GM12892 (cell line): ENCODE data around the gene TTLL11.

Source experiments
- POLR2A ChIP-seq: IDR thresholded peaks from 2 replicates; pipeline ENCODE4 v1.6.1; 2011; ENCODE audit warnings: low read depth, low read length, control low read depth
- POLR2AphosphoS5 ChIP-seq: IDR thresholded peaks from 2 replicates; pipeline ENCODE4 v1.6.1; 2011; ENCODE audit warnings: low read depth, low read length, control low read depth

DNA sequence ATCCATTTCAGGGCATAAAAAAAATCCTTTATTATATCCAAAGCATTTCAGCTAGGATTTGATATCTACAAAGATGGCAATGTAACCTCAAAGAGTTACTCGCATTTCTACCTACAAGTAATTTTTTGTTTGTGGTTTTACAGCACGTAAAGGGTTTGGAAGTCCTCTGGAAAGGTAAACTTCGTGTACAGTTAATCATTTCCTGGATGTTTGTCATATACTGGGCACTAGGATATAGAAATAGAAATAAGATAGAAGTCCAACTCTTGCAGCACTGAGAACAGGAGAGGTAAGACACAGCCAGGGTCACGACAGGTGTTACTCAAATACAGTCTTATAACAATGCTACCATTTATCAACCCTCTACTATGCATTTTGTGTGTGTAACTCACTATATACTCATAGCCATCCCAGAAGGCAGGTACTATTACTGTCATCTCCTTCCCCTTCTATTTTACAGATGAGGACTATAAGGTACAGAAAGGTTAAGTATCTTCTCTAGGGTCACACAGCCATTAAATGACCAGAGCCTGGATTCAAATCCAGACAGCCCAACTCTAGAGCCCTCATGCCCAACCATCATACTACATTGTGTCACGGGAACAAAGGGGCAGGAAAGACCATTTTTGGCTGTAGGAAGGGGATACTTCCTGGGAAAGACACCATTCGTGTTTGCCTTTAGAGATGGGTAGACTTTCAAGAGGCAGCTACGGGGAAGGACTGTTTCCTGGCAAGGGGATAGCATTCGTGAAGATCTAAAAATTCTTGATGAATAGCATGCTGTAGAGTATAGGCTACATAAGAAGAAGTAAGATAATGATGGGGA lies 47.5 kb upstream of the TTLL11 start:
- no peak for TF ChIP-seq POLR2AphosphoS5
- no peak for TF ChIP-seq POLR2A
